ENCODE data around the gene IL2RA.

DNA sequence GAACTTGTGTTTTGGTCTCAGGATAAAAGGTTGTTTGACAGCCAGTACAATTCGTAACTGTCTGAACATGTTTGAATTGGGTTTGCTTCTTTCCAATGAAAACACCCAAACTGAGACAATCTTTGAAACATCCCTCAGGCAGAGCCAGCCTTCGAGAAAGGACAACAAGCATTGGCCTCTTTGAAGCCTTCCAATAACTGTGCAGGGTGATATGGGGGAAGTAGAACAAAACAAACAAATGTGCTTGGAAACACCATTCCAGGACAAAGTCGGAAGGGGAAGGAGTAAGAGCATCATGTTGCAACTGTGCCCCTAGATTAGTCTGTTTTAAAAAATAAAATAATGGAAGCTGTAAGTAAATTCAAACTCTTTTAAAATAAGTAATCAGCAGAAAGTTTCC is 39.5 kb downstream of the IL2RA start:
- TF ChIP-seq, protein P1, sequence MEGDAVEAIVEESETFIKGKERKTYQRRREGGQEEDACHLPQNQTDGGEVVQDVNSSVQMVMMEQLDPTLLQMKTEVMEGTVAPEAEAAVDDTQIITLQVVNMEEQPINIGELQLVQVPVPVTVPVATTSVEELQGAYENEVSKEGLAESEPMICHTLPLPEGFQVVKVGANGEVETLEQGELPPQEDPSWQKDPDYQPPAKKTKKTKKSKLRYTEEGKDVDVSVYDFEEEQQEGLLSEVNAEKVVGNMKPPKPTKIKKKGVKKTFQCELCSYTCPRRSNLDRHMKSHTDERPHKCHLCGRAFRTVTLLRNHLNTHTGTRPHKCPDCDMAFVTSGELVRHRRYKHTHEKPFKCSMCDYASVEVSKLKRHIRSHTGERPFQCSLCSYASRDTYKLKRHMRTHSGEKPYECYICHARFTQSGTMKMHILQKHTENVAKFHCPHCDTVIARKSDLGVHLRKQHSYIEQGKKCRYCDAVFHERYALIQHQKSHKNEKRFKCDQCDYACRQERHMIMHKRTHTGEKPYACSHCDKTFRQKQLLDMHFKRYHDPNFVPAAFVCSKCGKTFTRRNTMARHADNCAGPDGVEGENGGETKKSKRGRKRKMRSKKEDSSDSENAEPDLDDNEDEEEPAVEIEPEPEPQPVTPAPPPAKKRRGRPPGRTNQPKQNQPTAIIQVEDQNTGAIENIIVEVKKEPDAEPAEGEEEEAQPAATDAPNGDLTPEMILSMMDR (IDR thresholded peaks at IDR 0.05; ENCODE audit: insufficient read depth, low read length, poor library complexity, severe bottlenecking), result no peak
- TF ChIP-seq EZH2phosphoT487 (conservative IDR thresholded peaks at IDR 0.05; ENCODE audit: low read length), result no peak
